Smooth muscle cell (in vitro differentiated cells): ENCODE measurements around the gene IL1RAPL2. TPM values are rescaled to one million over a fixed set of nuclear protein-coding genes. Genes with fewer than 3 reads are reported as not detected.

Source experiments
- DNase-seq: peaks from one replicate; lab custom pipeline; 2025; ENCODE audit not compliant: unreplicated experiment; lab: John Stamatoyannopoulos, UW
- H2AFZ ChIP-seq: fragments of 200-600 bp; sonication (generic); 2 replicates; pipeline ENCODE4 v1.6.0; 2016; ENCODE audit warnings: antibody characterized with exemption, low read depth, mild to moderate bottlenecking
- H3F3A ChIP-seq: fragments of 200-600 bp; sonication (generic); 2 replicates; pipeline ENCODE4 v1.6.0; 2017; ENCODE audit warnings: antibody characterized with exemption, low read depth
- H3K27ac ChIP-seq: fragments of 200-600 bp; sonication (generic); 2 replicates; pipeline ENCODE4 v1.5.1; 2016; ENCODE audit warnings: low read depth, mild to moderate bottlenecking
- H3K27me3 ChIP-seq: fragments of 200-600 bp; sonication (generic); 2 replicates; pipeline ENCODE4 v1.6.1; 2016; ENCODE audit warnings: low read depth, mild to moderate bottlenecking
- H3K36me3 ChIP-seq: fragments of 200-600 bp; sonication (generic); 2 replicates; pipeline ENCODE4 v1.5.1; 2016; ENCODE audit warnings: low read depth
- H3K4me1 ChIP-seq: fragments of 200-600 bp; sonication (generic); 2 replicates; pipeline ENCODE4 v1.5.1; 2016; ENCODE audit warnings: low read depth
- H3K4me2 ChIP-seq: fragments of 200-600 bp; sonication (generic); 2 replicates; pipeline ENCODE4 v1.6.0; 2016; ENCODE audit warnings: mild to moderate bottlenecking
- H3K4me3 ChIP-seq: fragments of 200-600 bp; sonication (generic); 2 replicates; pipeline ENCODE4 v1.5.1; 2016; ENCODE audit warnings: mild to moderate bottlenecking
- H3K79me2 ChIP-seq: fragments of 200-600 bp; sonication (generic); 2 replicates; pipeline ENCODE4 v1.6.0; 2016; ENCODE audit warnings: low read depth, mild to moderate bottlenecking
- H3K9ac ChIP-seq: fragments of 200-600 bp; sonication (generic); 2 replicates; pipeline ENCODE4 v1.6.0; 2016; ENCODE audit warnings: low read depth
- H3K9me3 ChIP-seq: fragments of 200-600 bp; sonication (generic); replicated peaks from 2 replicates; pipeline ENCODE4 v1.5.1; 2016; ENCODE audit warnings: low read depth
- H4K20me1 ChIP-seq: fragments of 200-600 bp; sonication (generic); 2 replicates; pipeline ENCODE4 v1.6.0; 2016; ENCODE audit warnings: low read depth
- WGBS: methylation state at CpG from one replicate; pipeline ENCODE4 v1.1.7; 2016; ENCODE audit warnings: low lambda C conversion rate; 5-methylcytosine and 5-hydroxymethylcytosine counted together
- polyA plus RNA-seq: library from polyadenylated mRNA; unstranded; fragments of >200 nt; fragmentation: Nextera tagmentation; extraction: Ambion mirVana; gene quantifications from 2 replicates; pipeline ENCODE4 v1.2.1, GENCODE V29; 2016
- total RNA-seq: library from RNA; depleted of rRNA; stranded (reverse); fragments of >200 nt; gene quantifications from 2 replicates; pipeline ENCODE4 v1.2.3, GENCODE V29; 2014
- TF ChIP-seq, protein P1 (sequence below): fragments of 200-600 bp; sonication (generic); IDR thresholded peaks from 2 replicates; pipeline ENCODE4 v1.5.1; 2017; ENCODE audit warnings: borderline replicate concordance, mild to moderate bottlenecking, antibody characterized with exemption; ENCODE audit not compliant: insufficient read depth, poor library complexity, severe bottlenecking

IL1RAPL2 gene
- total and polyA plus RNA-seq, 2 experiments from 2014 or later = not detected

DNA sequence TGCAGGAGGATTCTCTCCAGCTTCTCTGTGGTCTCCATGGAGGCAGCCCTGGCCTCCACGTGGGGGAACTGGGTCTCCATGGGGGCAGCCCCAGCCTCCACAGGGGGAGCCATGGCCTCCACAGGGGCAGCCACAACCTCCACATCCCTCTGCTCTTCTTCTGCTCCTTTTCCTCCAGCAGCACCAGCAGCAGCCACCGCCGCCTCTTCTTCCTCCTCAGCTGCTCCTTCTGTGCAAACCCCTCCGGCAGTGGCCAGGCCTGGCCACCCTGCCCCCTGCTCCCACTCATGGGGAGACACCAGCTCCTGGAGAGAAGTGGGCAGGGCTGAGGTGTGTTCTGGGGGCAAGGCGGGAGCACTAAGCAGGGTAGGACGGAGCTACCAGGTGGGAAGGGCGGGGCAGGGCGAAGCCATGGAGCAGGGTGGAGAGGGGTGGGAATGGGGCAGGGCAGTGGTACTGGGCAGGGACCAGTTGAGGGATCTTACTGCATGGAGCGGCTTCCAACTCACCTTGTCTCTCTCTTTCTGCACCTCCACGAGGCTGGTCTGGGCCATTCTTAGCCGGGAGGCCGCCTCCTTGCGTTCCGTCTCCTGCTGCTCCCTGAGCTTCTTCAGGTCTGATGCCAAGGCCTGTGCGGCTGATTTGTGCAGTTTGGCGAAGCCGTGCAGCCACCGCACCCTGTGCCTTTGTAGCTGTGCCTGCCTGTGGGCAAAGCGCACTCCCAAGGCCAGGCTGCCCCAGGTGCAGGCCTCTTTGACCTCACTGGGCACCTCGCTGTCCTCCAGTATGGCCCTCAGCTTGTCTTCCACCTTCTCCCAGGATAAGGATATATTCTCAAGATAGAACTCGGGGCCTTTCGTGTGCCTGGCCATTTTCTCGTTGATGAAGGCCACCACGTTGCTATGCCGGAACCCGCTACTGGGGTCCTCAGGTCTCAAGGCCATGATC lies 653.7 kb downstream of the IL1RAPL2 start:
- Histone ChIP-seq H3K9me3 (no peaks in the 10 kb centered on the region), H3K27me3 (no peaks in the 10 kb centered on the region), H3K27ac (no peak overlapping the region), H2AFZ (no peak overlapping the region), H3F3A (no peaks in the 10 kb centered on the region), H3K4me2 (no peak overlapping the region), H4K20me1 (no peaks in the 10 kb centered on the region), H3K9ac (no peak overlapping the region), H3K79me2 (no peaks in the 10 kb centered on the region), H3K36me3 (no peaks in the 10 kb centered on the region), H3K4me3 (no peak overlapping the region), H3K4me1 (no peaks in the 10 kb centered on the region)
- TF ChIP-seq, protein P1, sequence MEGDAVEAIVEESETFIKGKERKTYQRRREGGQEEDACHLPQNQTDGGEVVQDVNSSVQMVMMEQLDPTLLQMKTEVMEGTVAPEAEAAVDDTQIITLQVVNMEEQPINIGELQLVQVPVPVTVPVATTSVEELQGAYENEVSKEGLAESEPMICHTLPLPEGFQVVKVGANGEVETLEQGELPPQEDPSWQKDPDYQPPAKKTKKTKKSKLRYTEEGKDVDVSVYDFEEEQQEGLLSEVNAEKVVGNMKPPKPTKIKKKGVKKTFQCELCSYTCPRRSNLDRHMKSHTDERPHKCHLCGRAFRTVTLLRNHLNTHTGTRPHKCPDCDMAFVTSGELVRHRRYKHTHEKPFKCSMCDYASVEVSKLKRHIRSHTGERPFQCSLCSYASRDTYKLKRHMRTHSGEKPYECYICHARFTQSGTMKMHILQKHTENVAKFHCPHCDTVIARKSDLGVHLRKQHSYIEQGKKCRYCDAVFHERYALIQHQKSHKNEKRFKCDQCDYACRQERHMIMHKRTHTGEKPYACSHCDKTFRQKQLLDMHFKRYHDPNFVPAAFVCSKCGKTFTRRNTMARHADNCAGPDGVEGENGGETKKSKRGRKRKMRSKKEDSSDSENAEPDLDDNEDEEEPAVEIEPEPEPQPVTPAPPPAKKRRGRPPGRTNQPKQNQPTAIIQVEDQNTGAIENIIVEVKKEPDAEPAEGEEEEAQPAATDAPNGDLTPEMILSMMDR = no peak
- no peak for DNase-seq
- WGBS = 94% methylated on average over 23 of the region's 26 CpGs

DNA sequence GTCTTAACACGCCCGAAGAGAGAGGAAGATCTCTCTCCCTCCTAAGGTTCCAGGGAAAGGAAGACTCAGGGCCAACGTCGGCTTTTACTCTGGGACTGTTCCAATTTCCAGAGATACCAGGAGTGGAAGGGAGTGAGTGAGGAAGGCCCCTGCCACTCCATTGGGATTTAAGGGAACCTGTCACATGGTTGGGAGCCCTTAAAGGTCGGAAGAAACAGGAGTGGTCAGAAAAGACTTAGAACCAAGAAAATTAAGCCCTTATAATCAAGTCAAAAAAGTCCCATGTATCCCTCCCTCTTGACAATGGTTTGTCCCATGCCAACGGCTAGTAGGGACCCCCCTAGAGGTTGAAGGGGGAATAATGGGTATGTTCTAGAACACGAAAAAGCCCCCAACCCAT lies 654.6 kb downstream of the IL1RAPL2 start, which contains the start of gene TEX13A:
TEX13A (minus strand) TSS at position 59 of the 400 bp plus-strand sequence. CDS start 297 bp downstream, outside the sequence.
- WGBS = 82% methylated on average over 7 of the region's 7 CpGs

DNA sequence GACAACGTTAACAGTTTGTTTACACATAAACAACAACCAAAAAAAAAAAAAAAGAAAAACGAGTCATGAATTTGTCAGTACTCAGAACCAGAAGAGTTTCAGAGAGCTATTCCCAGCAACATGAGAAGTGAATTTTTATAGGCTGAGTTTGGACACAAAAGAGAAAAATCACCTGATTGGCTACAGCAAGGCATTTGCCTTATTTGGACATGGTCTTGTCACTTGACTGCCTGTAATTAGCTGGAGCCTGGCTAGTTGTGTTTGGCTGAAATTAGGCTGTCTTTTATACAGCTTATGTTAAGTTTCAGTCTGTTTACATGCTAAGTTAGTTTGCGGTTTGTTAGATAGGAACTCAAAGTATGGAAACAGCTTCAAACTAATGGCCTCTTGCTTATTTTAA lies 655.4 kb downstream of the IL1RAPL2 start:
- H3F3A ChIP-seq = no peaks in the 10 kb centered on the region
- H3K79me2 ChIP-seq = no peaks in the 10 kb centered on the region
- TF ChIP-seq, protein P1 = no peak
- H2AFZ ChIP-seq = no peak overlapping the region
- H3K36me3 ChIP-seq = no peaks in the 10 kb centered on the region
- H3K27ac ChIP-seq = no peak overlapping the region
- no peaks in the 10 kb centered on the region for H4K20me1 ChIP-seq
- H3K9ac ChIP-seq = no peak overlapping the region
- H3K4me3 ChIP-seq = no peak overlapping the region
- H3K27me3 ChIP-seq = no peaks in the 10 kb centered on the region
- no peak for DNase-seq
- H3K4me1 ChIP-seq = no peaks in the 10 kb centered on the region
- 78% methylated on average over 3 of the region's 3 CpGs for WGBS
- no peaks in the 10 kb centered on the region for H3K9me3 ChIP-seq
- no peak overlapping the region for H3K4me2 ChIP-seq

More for the DNA sequence above, 654.6 kb downstream of the IL1RAPL2 start, which contains the start of gene TEX13A:
- TF ChIP-seq, protein P1 = no peak
- no peaks in the 10 kb centered on the region for H3K79me2 ChIP-seq
- DNase-seq = no peak
- H3K9me3 ChIP-seq = no peaks in the 10 kb centered on the region
- H3K27me3 ChIP-seq = no peaks in the 10 kb centered on the region
- H3K4me2 ChIP-seq = no peak within 1 kb of the TSS
- H2AFZ ChIP-seq = no peak within 1 kb of the TSS
- no peaks in the 10 kb centered on the region for H3K4me1 ChIP-seq
- H3K4me3 ChIP-seq = no peak within 1 kb of the TSS
- no peak within 1 kb of the TSS for H3K27ac ChIP-seq
- no peaks in the 10 kb centered on the region for H3F3A ChIP-seq
- no peaks in the 10 kb centered on the region for H3K36me3 ChIP-seq
- no peaks in the 10 kb centered on the region for H4K20me1 ChIP-seq
- H3K9ac ChIP-seq = no peak within 1 kb of the TSS

DNA sequence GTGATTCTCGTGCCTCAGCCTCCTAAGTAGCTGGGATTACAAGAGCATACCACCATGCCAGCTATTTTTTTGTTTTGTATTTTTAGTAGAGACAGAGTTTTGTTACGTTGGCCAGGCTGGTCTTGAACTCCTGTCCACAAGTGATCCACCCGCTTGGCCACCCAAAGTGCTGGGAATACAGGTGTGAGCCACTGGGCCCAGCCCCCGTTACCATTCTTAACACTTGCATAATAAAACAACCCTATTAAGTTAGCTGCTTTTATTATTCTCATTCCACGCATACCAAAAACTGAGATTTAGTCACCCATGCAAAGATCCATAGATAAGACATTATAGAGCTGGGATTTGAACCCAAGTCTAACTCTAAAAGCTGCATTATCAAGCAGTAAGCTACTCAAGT lies 660.5 kb downstream of the IL1RAPL2 start:
- Histone ChIP-seq H3K4me1 (no peaks in the 10 kb centered on the region), H3K36me3 (no peaks in the 10 kb centered on the region), H2AFZ (no peak overlapping the region), H3K79me2 (no peaks in the 10 kb centered on the region), H4K20me1 (no peaks in the 10 kb centered on the region), H3K4me2 (no peak overlapping the region), H3F3A (no peaks in the 10 kb centered on the region), H3K9ac (no peak overlapping the region), H3K27ac (no peak overlapping the region), H3K9me3 (no peaks in the 10 kb centered on the region), H3K4me3 (no peak overlapping the region), H3K27me3 (no peaks in the 10 kb centered on the region)
- 76% methylated on average over 5 of the region's 5 CpGs for WGBS
- no peak for DNase-seq
- TF ChIP-seq, protein P1 = no peak
